Measurements from ENCODE around the gene CSPG4. TPM values are rescaled to one million over a fixed set of nuclear protein-coding genes. Genes with fewer than 3 reads are reported as not detected.
"Not testable (repeated sequence)": the region's sequence is repeated elsewhere in the genome, so short reads cannot be mapped to it uniquely, and the experiment has no call there.

Gene CSPG4, protein sequence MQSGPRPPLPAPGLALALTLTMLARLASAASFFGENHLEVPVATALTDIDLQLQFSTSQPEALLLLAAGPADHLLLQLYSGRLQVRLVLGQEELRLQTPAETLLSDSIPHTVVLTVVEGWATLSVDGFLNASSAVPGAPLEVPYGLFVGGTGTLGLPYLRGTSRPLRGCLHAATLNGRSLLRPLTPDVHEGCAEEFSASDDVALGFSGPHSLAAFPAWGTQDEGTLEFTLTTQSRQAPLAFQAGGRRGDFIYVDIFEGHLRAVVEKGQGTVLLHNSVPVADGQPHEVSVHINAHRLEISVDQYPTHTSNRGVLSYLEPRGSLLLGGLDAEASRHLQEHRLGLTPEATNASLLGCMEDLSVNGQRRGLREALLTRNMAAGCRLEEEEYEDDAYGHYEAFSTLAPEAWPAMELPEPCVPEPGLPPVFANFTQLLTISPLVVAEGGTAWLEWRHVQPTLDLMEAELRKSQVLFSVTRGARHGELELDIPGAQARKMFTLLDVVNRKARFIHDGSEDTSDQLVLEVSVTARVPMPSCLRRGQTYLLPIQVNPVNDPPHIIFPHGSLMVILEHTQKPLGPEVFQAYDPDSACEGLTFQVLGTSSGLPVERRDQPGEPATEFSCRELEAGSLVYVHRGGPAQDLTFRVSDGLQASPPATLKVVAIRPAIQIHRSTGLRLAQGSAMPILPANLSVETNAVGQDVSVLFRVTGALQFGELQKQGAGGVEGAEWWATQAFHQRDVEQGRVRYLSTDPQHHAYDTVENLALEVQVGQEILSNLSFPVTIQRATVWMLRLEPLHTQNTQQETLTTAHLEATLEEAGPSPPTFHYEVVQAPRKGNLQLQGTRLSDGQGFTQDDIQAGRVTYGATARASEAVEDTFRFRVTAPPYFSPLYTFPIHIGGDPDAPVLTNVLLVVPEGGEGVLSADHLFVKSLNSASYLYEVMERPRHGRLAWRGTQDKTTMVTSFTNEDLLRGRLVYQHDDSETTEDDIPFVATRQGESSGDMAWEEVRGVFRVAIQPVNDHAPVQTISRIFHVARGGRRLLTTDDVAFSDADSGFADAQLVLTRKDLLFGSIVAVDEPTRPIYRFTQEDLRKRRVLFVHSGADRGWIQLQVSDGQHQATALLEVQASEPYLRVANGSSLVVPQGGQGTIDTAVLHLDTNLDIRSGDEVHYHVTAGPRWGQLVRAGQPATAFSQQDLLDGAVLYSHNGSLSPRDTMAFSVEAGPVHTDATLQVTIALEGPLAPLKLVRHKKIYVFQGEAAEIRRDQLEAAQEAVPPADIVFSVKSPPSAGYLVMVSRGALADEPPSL (N-terminal part only)
- 10 to 100 TPM; 11.2 to 60.9 (median 31.3) TPM for total RNA-seq

DNA sequence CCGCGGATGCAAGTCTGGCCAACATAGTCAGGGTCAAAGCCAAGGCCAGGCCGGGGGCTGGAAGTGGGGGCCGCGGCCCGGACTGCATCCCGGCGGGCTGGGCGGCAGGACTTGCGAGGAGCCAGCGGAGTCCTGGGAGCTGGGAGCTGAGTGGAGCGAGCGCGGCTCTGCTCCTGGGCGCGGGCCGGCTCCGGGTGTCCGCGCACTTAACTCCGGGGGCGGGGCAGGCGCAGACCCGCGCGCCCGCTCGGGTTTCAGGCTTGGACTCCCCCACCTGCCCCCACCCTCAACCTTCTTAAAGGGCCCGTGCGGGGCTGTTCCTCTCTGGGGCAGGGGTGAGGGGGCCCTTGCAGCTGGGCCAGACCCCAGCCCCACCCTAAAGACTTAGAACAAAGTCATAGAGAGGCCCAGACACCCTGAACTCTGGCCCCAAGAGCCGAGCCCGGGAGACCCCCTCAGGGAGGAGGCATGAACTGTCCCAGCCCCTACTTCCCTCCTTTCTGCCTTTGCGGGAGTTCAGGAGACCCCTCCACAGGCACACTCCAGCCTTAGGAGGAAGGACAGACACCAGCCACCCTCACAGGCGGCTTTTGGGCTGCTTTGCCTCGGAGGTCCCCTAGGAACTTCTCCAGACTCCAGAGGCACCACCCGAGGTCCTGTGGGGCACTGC, at the start of gene CSPG4:
Gene CSPG4 (minus strand): TSS at position 181 of the 670 bp plus-strand sequence. CDS start 93 bp downstream, at position 88.
- H3K4me1 ChIP-seq: peaks cover 21 to 55% (median 25%) of the 10 kb centered on the region in 4 donors
- intact Hi-C loops (cut with DNase I; ENCODE audit: low total_unique reads): no loop called here
- in situ Hi-C loops (cut with MboI; ENCODE audit: low pct_ligation_motif_present in 1 of 4, low pct_unique_long_range_greater_than_20kb in 1 of 4, low sequenced_read_pairs in 3 of 4): no loop called here
- TF ChIP-seq EP300 (IDR thresholded peaks at IDR 0.05; ENCODE audit: low read depth) (no peak), POLR2AphosphoS5 (IDR thresholded peaks at IDR 0.05) (peak; percentile 83 to 94 (median 88)), POLR2A (IDR thresholded peaks at IDR 0.05) (peak; percentile 71)
- H3K27ac ChIP-seq: peak within 1 kb of the TSS; percentile 83 to 96 (median 86)
- 11% methylated on average over 36 of the region's 36 CpGs; no CpG with 5 or more reads in 1 of the 2 donors for WGBS, 2 donors (ENCODE audit: low coverage in 1 of 2)
- DNase-seq: peak; percentile 63
- H3K9me3 ChIP-seq: no peaks in the 10 kb centered on the region
- H3K27me3 ChIP-seq: peaks cover 9% of the 10 kb centered on the region
- no peaks in the 10 kb centered on the region for H3K36me3 ChIP-seq
- peak within 1 kb of the TSS; percentile 40 to 60 (median 48) for H3K4me3 ChIP-seq

DNA sequence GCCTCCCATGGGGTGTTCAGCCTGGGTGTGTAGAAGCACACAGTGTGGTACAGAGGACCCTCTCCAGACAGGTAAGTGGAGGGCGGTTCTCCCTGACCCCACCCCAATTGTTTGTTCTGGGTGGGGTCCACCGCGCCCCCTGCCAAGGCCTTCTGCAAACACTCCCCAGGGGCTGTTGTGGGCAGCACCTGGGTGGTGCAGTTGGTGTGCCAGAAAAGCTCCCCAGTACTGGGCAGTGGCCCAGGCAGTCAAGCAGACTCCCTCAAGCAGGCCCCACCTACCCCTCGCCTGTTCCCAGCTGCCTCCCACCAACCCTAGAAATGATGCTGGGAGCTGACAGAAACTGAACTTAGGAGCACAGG, 49.7 kb upstream of the CSPG4 start:
- H3K27ac ChIP-seq; H3K36me3 ChIP-seq; H3K4me3 ChIP-seq; DNase-seq; in situ Hi-C loops (cut with MboI; ENCODE audit: low pct_ligation_motif_present in 1 of 4, low pct_unique_long_range_greater_than_20kb in 1 of 4, low sequenced_read_pairs in 3 of 4); H3K27me3 ChIP-seq; intact Hi-C loops (cut with DNase I; ENCODE audit: low total_unique reads); H3K9me3 ChIP-seq: not testable (repeated sequence)
- peaks cover 0 to 13% (median 9%) of the 10 kb centered on the region in 4 donors for H3K4me1 ChIP-seq
- 71% methylated on average over 1 of the region's 4 CpGs; no CpG with 5 or more reads in 1 of the 2 donors for WGBS, 2 donors (ENCODE audit: low coverage in 1 of 2)

DNA sequence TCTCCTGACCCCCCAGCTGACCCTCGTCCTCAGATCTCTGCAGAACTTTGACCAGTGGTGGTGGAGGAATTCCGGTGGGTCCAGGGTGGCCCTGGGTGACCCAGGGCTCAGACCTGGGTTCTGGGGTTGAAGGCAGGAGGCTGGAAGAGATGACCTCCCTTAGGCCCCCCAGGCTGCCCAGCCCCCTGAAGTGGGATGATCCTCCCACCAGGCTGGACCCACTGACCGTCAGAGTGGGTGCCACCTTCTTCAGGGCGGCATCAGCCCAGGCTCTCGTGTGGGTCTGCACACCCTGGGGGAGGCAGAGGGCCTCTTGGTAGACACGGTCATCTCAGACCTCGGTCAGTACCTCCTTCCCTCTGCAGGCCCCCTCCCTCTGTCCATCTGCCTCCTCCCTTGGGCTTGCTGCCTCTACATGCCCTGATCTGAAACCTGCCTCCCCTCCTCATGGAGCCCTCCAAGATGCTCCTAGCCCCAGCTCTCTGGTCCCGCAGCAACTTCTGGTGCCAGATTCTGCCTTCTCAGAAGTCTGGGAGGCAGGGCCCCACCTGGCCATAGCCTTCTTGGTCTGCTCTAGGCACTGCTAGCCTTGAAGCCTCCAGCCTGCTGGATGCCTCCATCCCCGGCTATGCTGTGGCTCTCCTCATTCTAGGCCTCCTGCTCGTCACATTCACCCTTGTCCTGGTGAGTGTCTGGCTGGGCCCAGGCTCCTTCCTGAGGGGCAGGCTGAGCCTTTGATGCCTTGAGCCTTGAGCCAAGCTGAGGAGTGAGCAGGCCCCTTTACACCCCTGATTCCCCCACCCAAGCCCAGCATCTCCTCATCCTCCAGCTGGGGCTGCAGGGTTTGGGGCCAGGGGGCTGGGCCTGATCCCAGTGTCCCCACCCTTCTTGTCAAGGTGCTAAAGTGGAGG, 49.1 kb upstream of the CSPG4 start:
- TF ChIP-seq POLR2A (IDR thresholded peaks at IDR 0.05) (no peak), EP300 (IDR thresholded peaks at IDR 0.05; ENCODE audit: low read depth) (no peak), POLR2AphosphoS5 (IDR thresholded peaks at IDR 0.05) (no peak)
- TF ChIP-seq, protein P1, sequence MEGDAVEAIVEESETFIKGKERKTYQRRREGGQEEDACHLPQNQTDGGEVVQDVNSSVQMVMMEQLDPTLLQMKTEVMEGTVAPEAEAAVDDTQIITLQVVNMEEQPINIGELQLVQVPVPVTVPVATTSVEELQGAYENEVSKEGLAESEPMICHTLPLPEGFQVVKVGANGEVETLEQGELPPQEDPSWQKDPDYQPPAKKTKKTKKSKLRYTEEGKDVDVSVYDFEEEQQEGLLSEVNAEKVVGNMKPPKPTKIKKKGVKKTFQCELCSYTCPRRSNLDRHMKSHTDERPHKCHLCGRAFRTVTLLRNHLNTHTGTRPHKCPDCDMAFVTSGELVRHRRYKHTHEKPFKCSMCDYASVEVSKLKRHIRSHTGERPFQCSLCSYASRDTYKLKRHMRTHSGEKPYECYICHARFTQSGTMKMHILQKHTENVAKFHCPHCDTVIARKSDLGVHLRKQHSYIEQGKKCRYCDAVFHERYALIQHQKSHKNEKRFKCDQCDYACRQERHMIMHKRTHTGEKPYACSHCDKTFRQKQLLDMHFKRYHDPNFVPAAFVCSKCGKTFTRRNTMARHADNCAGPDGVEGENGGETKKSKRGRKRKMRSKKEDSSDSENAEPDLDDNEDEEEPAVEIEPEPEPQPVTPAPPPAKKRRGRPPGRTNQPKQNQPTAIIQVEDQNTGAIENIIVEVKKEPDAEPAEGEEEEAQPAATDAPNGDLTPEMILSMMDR (IDR thresholded peaks at IDR 0.05): no peak
- Histone ChIP-seq H3K27ac (no peak overlapping the region), H3K4me1 (peaks cover 0 to 13% (median 9%) of the 10 kb centered on the region in 4 donors), H3K9me3 (no peaks in the 10 kb centered on the region), H3K27me3 (no peaks in the 10 kb centered on the region), H3K36me3 (no peaks in the 10 kb centered on the region), H3K4me3 (no peak overlapping the region)
- in situ Hi-C loops (cut with MboI; ENCODE audit: low pct_ligation_motif_present in 1 of 4, low pct_unique_long_range_greater_than_20kb in 1 of 4, low sequenced_read_pairs in 3 of 4) (no loop called here), intact Hi-C loops (cut with DNase I; ENCODE audit: low total_unique reads) (no loop called here)
- 93% methylated on average over 10 of the region's 10 CpGs; no CpG with 5 or more reads in 1 of the 2 donors for WGBS, 2 donors (ENCODE audit: low coverage in 1 of 2)
- DNase-seq: no peak

DNA sequence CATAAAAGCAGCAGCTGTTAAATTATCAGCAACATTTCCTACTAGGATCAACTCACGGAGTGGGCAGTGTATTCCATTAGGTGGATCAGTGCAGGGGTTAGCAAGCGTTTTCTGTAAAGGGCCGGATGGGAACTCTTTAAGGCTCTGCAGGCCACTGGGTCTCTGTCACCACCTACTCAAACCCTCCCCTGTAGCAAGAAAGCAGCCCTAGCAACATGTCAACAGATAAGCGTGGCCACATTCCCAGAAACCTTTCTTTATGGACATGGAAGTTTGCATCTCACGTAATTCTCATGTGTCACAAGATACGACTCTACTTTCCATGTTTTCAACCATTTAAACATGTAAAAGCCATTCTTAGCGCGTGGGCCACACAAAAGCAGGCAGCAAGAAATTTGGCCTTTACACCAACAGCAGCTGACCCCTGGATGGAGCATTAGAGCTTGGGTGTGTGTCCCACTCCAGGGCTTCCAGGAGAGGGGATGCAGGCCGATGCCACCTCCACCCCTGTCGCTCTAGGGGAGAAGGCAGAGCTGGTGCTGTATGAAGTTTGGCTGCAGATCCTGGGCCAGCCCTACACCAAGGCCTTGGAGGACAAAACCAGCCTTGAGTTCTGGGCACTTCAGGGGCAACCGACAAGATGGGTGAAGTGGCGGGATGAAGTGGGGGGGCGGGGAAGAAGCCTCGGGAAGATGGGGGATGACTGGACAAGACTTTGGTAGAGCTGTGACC, 48.2 kb upstream of the CSPG4 start:
- intact Hi-C loops (cut with DNase I; ENCODE audit: low total_unique reads) (no loop called here), in situ Hi-C loops (cut with MboI; ENCODE audit: low pct_ligation_motif_present in 1 of 4, low pct_unique_long_range_greater_than_20kb in 1 of 4, low sequenced_read_pairs in 3 of 4) (no loop called here)
- Histone ChIP-seq H3K9me3 (no peaks in the 10 kb centered on the region), H3K36me3 (no peaks in the 10 kb centered on the region), H3K4me3 (no peak overlapping the region), H3K27me3 (no peaks in the 10 kb centered on the region), H3K27ac (no peak overlapping the region), H3K4me1 (peaks cover 0 to 13% (median 9%) of the 10 kb centered on the region in 4 donors)
- no peak for DNase-seq
- no peak for TF ChIP-seq POLR2A (IDR thresholded peaks at IDR 0.05)
- no peak for TF ChIP-seq POLR2AphosphoS5 (IDR thresholded peaks at IDR 0.05)
- TF ChIP-seq EP300 (IDR thresholded peaks at IDR 0.05; ENCODE audit: low read depth): no peak
- TF ChIP-seq, protein P1 (IDR thresholded peaks at IDR 0.05): no peak
- 70 to 95% methylated on average over 5 to 14 of the region's 14 CpGs for WGBS, 2 donors (ENCODE audit: low coverage in 1 of 2)

DNA sequence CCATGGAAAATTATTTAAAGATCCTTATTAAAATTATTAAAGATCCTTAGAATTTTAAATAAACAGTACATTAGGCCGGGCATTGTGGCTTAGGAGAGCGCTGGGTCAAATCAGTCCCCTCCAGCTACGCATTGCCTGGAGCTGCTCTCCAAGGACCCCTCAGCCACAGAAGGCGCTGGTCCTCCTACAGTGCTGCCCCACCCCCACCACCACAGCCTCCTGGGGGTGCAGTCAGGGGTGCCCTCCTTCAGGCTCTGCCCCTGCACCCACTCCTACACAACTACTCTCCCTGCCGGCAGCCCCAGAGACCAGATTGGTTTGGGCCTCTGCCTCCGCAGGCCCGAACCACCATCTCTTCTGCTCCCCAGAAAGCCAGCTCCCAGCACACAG, 47.5 kb upstream of the CSPG4 start:
- peaks cover 0 to 13% (median 9%) of the 10 kb centered on the region in 4 donors for H3K4me1 ChIP-seq
- H3K4me3 ChIP-seq; H3K27ac ChIP-seq; intact Hi-C loops (cut with DNase I; ENCODE audit: low total_unique reads); in situ Hi-C loops (cut with MboI; ENCODE audit: low pct_ligation_motif_present in 1 of 4, low pct_unique_long_range_greater_than_20kb in 1 of 4, low sequenced_read_pairs in 3 of 4); H3K9me3 ChIP-seq; H3K27me3 ChIP-seq; H3K36me3 ChIP-seq; DNase-seq: not testable (repeated sequence)
- 98 to 100% methylated on average over 2 to 7 of the region's 7 CpGs for whole genome bisulfite sequencing, 2 donors (ENCODE audit: low coverage in 1 of 2)
